ENCODE measurements around the gene TMEM63A.
"Not testable (repeated sequence)": the region's sequence is repeated elsewhere in the genome, so short reads cannot be mapped to it uniquely, and the experiment has no call there.

TMEM63A gene

GRCh38 chr1:225881959-225882693 is at the start of gene TMEM63A:
TMEM63A (minus strand) TSS chr1:225882380; CDS start chr1:225877580, 4,800 bp downstream.
- DNase-seq (ENCODE audit: low read depth in 3 of 3) = peak; percentile 74 to 88 (median 75)

GRCh38 chr1:225931270-225932136 is 49.3 kb upstream of the TMEM63A start:
- DNase-seq (ENCODE audit: low read depth in 3 of 3) = no peak

- no peak for DNase-seq (ENCODE audit: low read depth in 3 of 3)
Observed at GRCh38 chr1:225930566-225930965, 48.4 kb upstream of the TMEM63A start.

- not testable (repeated sequence) for DNase-seq (ENCODE audit: low read depth in 3 of 3)
Observed at GRCh38 chr1:225929462-225929861, 47.3 kb upstream of the TMEM63A start.

GRCh38 chr1:225928186-225929175 is 46.3 kb upstream of the TMEM63A start:
- DNase-seq (ENCODE audit: low read depth in 3 of 3) = peak in 1 of 3 experiments; percentile 15

- no peak for DNase-seq (ENCODE audit: low read depth in 3 of 3)
Observed at GRCh38 chr1:225926551-225927113, 44.5 kb upstream of the TMEM63A start.

- DNase-seq (ENCODE audit: low read depth in 3 of 3) = peak; percentile 85 to 94 (median 91)
Observed at GRCh38 chr1:225923692-225924555, 41.7 kb upstream of the TMEM63A start, which contains the start of gene PYCR2. PYCR2 (minus strand) TSS chr1:225924250; CDS start chr1:225924110, 140 bp downstream.

GRCh38 chr1:225923381-225923691 is 41.2 kb upstream of the TMEM63A start:
- DNase-seq (ENCODE audit: low read depth in 3 of 3) = no peak

- DNase-seq (ENCODE audit: low read depth in 3 of 3) = no peak
Observed at GRCh38 chr1:225921734-225922709, 39.8 kb upstream of the TMEM63A start.

- no peak for DNase-seq (ENCODE audit: low read depth in 3 of 3)
Observed at GRCh38 chr1:225919906-225920305, 37.7 kb upstream of the TMEM63A start.

- no peak for DNase-seq (ENCODE audit: low read depth in 3 of 3)
Observed at GRCh38 chr1:225918280-225918679, 36.1 kb upstream of the TMEM63A start.

GRCh38 chr1:225917536-225917935 is 35.4 kb upstream of the TMEM63A start:
- DNase-seq (ENCODE audit: low read depth in 3 of 3) = no peak

GRCh38 chr1:225917101-225917500 is 34.9 kb upstream of the TMEM63A start:
- DNase-seq (ENCODE audit: low read depth in 3 of 3) = no peak

GRCh38 chr1:225915538-225915991 is 33.4 kb upstream of the TMEM63A start:
- no peak for DNase-seq (ENCODE audit: low read depth in 3 of 3)

- no peak for DNase-seq (ENCODE audit: low read depth in 3 of 3)
Observed at GRCh38 chr1:225914947-225915346, 32.8 kb upstream of the TMEM63A start.

- no peak for DNase-seq (ENCODE audit: low read depth in 3 of 3)
Observed at GRCh38 chr1:225914391-225914790, 32.2 kb upstream of the TMEM63A start.

- DNase-seq (ENCODE audit: low read depth in 3 of 3) = peak; percentile 37 to 68 (median 57)
Observed at GRCh38 chr1:225911191-225912130, 29.3 kb upstream of the TMEM63A start.

- no peak for DNase-seq (ENCODE audit: low read depth in 3 of 3)
Observed at GRCh38 chr1:225909477-225909876, 27.3 kb upstream of the TMEM63A start.

Data from stimulated activated CD4-positive, alpha-beta T cell treated with anti-CD3 and anti-CD28 coated beads, TNF-alpha, amount 100 ng/mL, for 24 hours (primary cell).